Measurements from ENCODE around the gene NACC2.

The NACC2 gene

GRCh38 chr9:135994501-135995192 is 100.4 kb downstream of the NACC2 start:
- no peak for TF ChIP-seq CTCF (IDR thresholded peaks at IDR 0.05; ENCODE audit: low read depth, low read length)
- DNase-seq (ENCODE audit: extremely low read depth, low read depth): no peak

- no peak for TF ChIP-seq CTCF (IDR thresholded peaks at IDR 0.05; ENCODE audit: low read depth, low read length)
- DNase-seq (ENCODE audit: extremely low read depth, low read depth): no peak
Observed at GRCh38 chr9:135993765-135994500, 101.2 kb downstream of the NACC2 start.

GRCh38 chr9:135993409-135993742 is 101.7 kb downstream of the NACC2 start:
- no peak for TF ChIP-seq CTCF (IDR thresholded peaks at IDR 0.05; ENCODE audit: low read depth, low read length)
- no peak for DNase-seq (ENCODE audit: extremely low read depth, low read depth)

DNA sequence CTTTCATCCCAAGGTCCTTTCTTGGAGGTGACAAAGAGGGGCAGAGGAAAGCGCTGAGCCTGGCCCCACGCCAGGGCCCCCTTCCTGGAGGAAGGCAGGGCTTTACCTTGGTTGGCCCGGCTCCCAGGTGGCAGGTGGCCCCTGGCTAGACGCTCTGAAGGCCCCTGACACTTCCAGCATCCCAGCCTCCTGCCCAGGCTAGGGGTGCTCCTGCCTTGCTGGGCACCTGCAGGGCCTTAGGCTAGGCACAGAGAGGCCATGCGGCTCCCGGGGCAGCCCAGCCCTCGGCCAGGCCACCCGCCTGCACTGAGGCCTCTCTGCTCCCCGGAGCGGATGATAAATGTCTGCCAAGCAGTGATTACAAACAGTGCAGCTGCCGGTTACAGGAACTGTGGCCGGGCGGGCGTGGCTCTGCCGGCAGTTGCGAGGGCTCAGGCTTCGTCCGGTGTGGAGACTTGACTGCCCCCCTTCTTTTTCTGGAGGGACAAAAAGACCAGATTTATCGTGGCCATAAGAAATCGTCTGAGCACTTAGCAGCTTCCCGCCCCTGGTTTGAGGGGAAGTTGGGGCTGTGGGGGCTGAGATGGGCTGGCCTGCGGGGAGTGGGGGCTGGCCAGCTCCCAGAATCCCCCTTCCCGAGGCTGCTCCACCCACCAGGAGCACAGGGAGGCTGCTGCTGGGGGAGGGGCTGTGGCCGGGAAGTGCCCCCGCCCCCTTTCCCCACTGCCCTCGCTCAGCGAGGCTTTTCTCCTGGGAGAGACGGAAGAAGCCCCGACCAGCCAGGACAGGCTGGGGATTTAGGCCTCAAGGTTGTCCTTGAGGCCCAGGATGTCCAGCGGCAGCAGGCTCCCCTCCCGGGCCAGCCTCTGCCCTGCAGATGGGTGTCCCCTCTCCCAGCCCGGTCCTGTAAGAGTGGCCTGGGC is 102.3 kb downstream of the NACC2 start:
- DNase-seq (ENCODE audit: extremely low read depth, low read depth): peak; percentile 52
- no peak for TF ChIP-seq CTCF (IDR thresholded peaks at IDR 0.05; ENCODE audit: low read depth, low read length)

GRCh38 chr9:135991771-135992170 is 103.3 kb downstream of the NACC2 start:
- DNase-seq (ENCODE audit: extremely low read depth, low read depth): no peak
- no peak for TF ChIP-seq CTCF (IDR thresholded peaks at IDR 0.05; ENCODE audit: low read depth, low read length)

GRCh38 chr9:135990468-135991429 is 104.3 kb downstream of the NACC2 start:
- no peak for TF ChIP-seq CTCF (IDR thresholded peaks at IDR 0.05; ENCODE audit: low read depth, low read length)
- DNase-seq (ENCODE audit: extremely low read depth, low read depth): peak; percentile 41
